CD4-positive, alpha-beta T cell (primary cell): ENCODE measurements around the gene ELOB. TPM values are rescaled to one million over a fixed set of nuclear protein-coding genes. Genes with fewer than 3 reads are reported as not detected.

Source experiments
- ATAC-seq: fragments of 200-7000 bp; cut with Tn5 transposase; one replicate; pipeline ENCODE4 v1.10.0; 2022; ENCODE audit warnings: mild to moderate bottlenecking; ENCODE audit not compliant: poor library complexity
- CTCF ChIA-PET: fragments of 350-600 bp; sonication (Branson Sonifier 250); formaldehyde crosslinking; loops from one replicate; lab custom pipeline; 2021; ENCODE audit warnings: antibody characterized with exemption, inconsistent platforms; lab: Charles Lee
- POLR2A ChIA-PET: fragments of 350-600 bp; sonication (Branson Sonifier 250); formaldehyde crosslinking; loops from one replicate; lab custom pipeline; 2021; ENCODE audit warnings: antibody characterized with exemption, inconsistent platforms; lab: Charles Lee
- DNase-seq, 14 experiments: peaks; one replicate each; pipeline ENCODE4 v3.0.0-alpha.2; 2013 to 2020; ENCODE audit warnings: mixed read lengths in 2 of 14
- H3K27ac ChIP-seq, 2 donors: one replicate each; pipeline versions ENCODE4 v1.5.1 to v1.7.0; 2013; ENCODE audit warnings: low read length in 2 of 2, low read depth in 1 of 2, mild to moderate bottlenecking in 1 of 2
- H3K27me3 ChIP-seq, 2 experiments: 1 replicate in 1 of 2; 2 replicates in 1 of 2; pipeline versions ENCODE4 v1.6.1 to v1.7.0; 2013; ENCODE audit warnings: low read length in 2 of 2, control low read depth in 1 of 2, mild to moderate bottlenecking in 1 of 2, moderate library complexity in 1 of 2; ENCODE audit not compliant: insufficient read depth in 2 of 2, control insufficient read depth in 1 of 2
- H3K36me3 ChIP-seq: one replicate; pipeline ENCODE4 v1.6.1; 2013; ENCODE audit warnings: low read length, control low read depth; ENCODE audit not compliant: insufficient read depth
- H3K4me1 ChIP-seq: one replicate; pipeline ENCODE4 v1.6.1; 2013; ENCODE audit warnings: low read length, control low read depth; ENCODE audit not compliant: insufficient read depth
- H3K4me3 ChIP-seq: one replicate; pipeline ENCODE4 v1.5.1; 2013; ENCODE audit warnings: mild to moderate bottlenecking, low read length, moderate library complexity
- H3K9me3 ChIP-seq, 2 experiments: 1 replicate in 1 of 2; 2 replicates in 1 of 2; pipeline versions ENCODE4 v1.6.1 to v1.7.0; 2013; ENCODE audit warnings: low read length in 2 of 2, mild to moderate bottlenecking in 2 of 2, control low read depth in 1 of 2, moderate library complexity in 1 of 2; ENCODE audit not compliant: control insufficient read depth in 1 of 2, insufficient read depth in 1 of 2
- H3K27ac Mint-ChIP-seq: one replicate; pipeline ENCODE4 v1.8.0; 2020; ENCODE audit warnings: mixed read lengths
- H3K27me3 Mint-ChIP-seq: one replicate; pipeline ENCODE4 v1.8.0; 2021; ENCODE audit warnings: mixed read lengths
- H3K36me3 Mint-ChIP-seq: one replicate; pipeline ENCODE4 v1.8.0; 2021; ENCODE audit warnings: low read depth, mixed read lengths
- H3K4me1 Mint-ChIP-seq: one replicate; pipeline ENCODE4 v1.8.0; 2021; ENCODE audit warnings: low read depth, mixed read lengths
- H3K4me3 Mint-ChIP-seq: one replicate; pipeline ENCODE4 v1.8.0; 2020; ENCODE audit warnings: mild to moderate bottlenecking, mixed read lengths
- H3K9me3 Mint-ChIP-seq: one replicate; pipeline ENCODE4 v1.8.0; 2020; ENCODE audit warnings: mixed read lengths
- CTCF ChIP-seq: fragments of 200-600 bp; IDR thresholded peaks from one replicate; pipeline ENCODE4 v1.8.0; 2022; ENCODE audit warnings: antibody characterized with exemption, mild to moderate bottlenecking
- intact Hi-C, 2 experiments: fragments of 100-400 bp; cut with DNase I in 1 of 2; cut with micrococcal nuclease in 1 of 2; formaldehyde crosslinking; loops; one replicate each; pipeline versions ENCODE4 v1.15.1 to v1.9.0; 2023 to 2025; cut with DNase I, micrococcal nuclease
- total RNA-seq, 174 experiments: library from RNA in 2 of 174; stranded (reverse) in 2 of 174; gene quantifications; one replicate each; pipeline ENCODE4 v1.2.3 and lab custom pipeline; 2021 to 2026

The ELOB gene
- total RNA-seq, 2 experiments from 2014 or later: 102 to 103 TPM

- no peak for ATAC-seq
- peaks cover 5 to 10% of the 10 kb centered on the region in 2 experiments for H3K27me3 ChIP-seq
- Mint-ChIP-seq H3K4me3 (no peak overlapping the region), H3K36me3 (no peaks in the 10 kb centered on the region), H3K27me3 (peaks cover 40% of the 10 kb centered on the region), H3K27ac (no peak overlapping the region), H3K4me1 (no peaks in the 10 kb centered on the region), H3K9me3 (no peaks in the 10 kb centered on the region)
- H3K9me3 ChIP-seq: no peaks in the 10 kb centered on the region
- peaks cover under 1% of the 10 kb centered on the region for H3K4me1 ChIP-seq
- intact Hi-C loops: no loop called here
- no peak overlapping the region for H3K4me3 ChIP-seq
- ChIA-PET POLR2A (interaction anchor here (0.6 kb wide), 1 partner anchor 36 kb away, joined by 4 read pairs; no protein-coding TSS in a partner anchor), CTCF (no interaction called here)
- DNase-seq: no peak
- no peaks in the 10 kb centered on the region for H3K36me3 ChIP-seq
- no peak for TF ChIP-seq CTCF
- H3K27ac ChIP-seq: no peak overlapping the region
Observed at GRCh38 chr16:2792940-2793339, 15.9 kb upstream of the ELOB start.

- Histone ChIP-seq H3K27me3 (peaks cover 5 to 16% of the 10 kb centered on the region in 2 experiments), H3K4me1 (peaks cover 8% of the 10 kb centered on the region), H3K9me3 (no peaks in the 10 kb centered on the region), H3K4me3 (no peak overlapping the region), H3K36me3 (no peaks in the 10 kb centered on the region), H3K27ac (no peak overlapping the region)
- intact Hi-C loops: no loop called here
- TF ChIP-seq CTCF: no peak
- no peak for ATAC-seq
- peaks cover 47% of the 10 kb centered on the region for H3K27me3 Mint-ChIP-seq
- H3K27ac Mint-ChIP-seq: no peak overlapping the region
- no peaks in the 10 kb centered on the region for H3K36me3 Mint-ChIP-seq
- no peak overlapping the region for H3K4me3 Mint-ChIP-seq
- ChIA-PET POLR2A (interaction anchor here (0.6 kb wide), 1 partner anchor 9 kb away, joined by 3 read pairs; no protein-coding TSS in a partner anchor), CTCF (no interaction called here)
- H3K9me3 Mint-ChIP-seq: no peaks in the 10 kb centered on the region
- no peak for DNase-seq
- H3K4me1 Mint-ChIP-seq: no peaks in the 10 kb centered on the region
Observed at GRCh38 chr16:2791174-2791573, 14.1 kb upstream of the ELOB start.

GRCh38 chr16:2790631-2791030 lies 13.6 kb upstream of the ELOB start:
- CTCF ChIA-PET: no interaction called here
- no peak for DNase-seq

More at GRCh38 chr16:2790631-2791030, 13.6 kb upstream of the ELOB start:
- Histone ChIP-seq H3K4me3 (no peak overlapping the region), H3K9me3 (no peaks in the 10 kb centered on the region), H3K36me3 (no peaks in the 10 kb centered on the region), H3K27me3 (peaks cover 5 to 16% of the 10 kb centered on the region in 2 experiments), H3K27ac (no peak overlapping the region), H3K4me1 (peaks cover 14% of the 10 kb centered on the region)
- peaks cover 48% of the 10 kb centered on the region for H3K27me3 Mint-ChIP-seq
- no peaks in the 10 kb centered on the region for H3K36me3 Mint-ChIP-seq
- H3K4me3 Mint-ChIP-seq: no peak overlapping the region
- H3K9me3 Mint-ChIP-seq: no peaks in the 10 kb centered on the region
- no peak for TF ChIP-seq CTCF
- intact Hi-C loops: no loop called here
- no peak overlapping the region for H3K27ac Mint-ChIP-seq
- POLR2A ChIA-PET: no interaction called here
- no peaks in the 10 kb centered on the region for H3K4me1 Mint-ChIP-seq
- no peak for ATAC-seq
